Astrocyte of the hippocampus (primary cell): ENCODE results near the gene CDC123.

Source experiments
- DNase-seq: peaks from one replicate; pipeline ENCODE4 v3.0.0; 2011; ENCODE audit warnings: low read depth, low spot score

CDC123 gene

DNA sequence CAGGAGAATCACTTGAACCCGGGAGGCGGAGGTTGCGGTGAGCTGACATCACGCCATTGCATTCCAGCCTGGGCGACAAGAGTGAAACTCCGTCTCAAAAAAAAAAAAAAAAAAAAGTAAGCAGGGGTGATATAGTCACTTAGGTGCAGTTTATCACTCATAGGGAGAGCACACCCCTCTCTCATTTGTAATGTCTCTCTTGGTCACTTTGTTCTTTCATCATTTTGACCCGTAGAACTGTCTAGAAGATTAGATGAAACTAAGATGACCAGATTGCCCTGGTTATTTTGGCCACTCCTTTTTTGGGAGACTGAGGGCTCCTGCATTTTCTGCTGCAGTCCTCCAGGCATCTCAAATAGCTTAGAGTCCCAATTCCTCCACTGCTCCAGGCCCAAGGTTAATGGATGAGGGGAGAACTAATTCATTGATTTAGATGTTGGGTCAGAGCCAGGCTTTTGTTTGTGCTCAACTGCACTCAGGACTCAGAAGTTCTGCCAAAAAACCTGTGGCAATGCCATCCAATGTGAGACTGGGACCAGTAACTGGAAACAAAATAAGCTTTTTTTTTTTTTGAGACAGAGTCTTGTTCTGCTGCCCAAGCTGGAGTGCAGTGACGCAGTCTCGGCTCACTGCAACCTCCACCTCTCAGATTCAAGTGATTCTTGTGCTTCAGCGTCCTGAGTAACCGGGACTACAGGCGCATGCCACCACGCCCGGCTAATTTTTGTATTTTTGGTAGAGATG lies 103.4 kb downstream of the CDC123 start:
- DNase-seq: peak; percentile 59
